Measurements from ENCODE around the gene ZNF821. TPM values are rescaled to one million over a fixed set of nuclear protein-coding genes. Genes with fewer than 3 reads are reported as not detected.
"Not testable (repeated sequence)": the region's sequence is repeated elsewhere in the genome, so short reads cannot be mapped to it uniquely, and the experiment has no call there.

ZNF821 gene
- total RNA-seq, 3 donors from 2014 or later (not counting 1 experiment from before 2014, with no cell fraction given): 14.0 to 19.1 (median 18.2) TPM

- H3K27ac Mint-ChIP-seq: peak overlapping the region in 1 of 2 donors; percentile 65
- H3K9me3 Mint-ChIP-seq: no peaks in the 10 kb centered on the region
- H3K4me1 ChIP-seq (ENCODE audit: control insufficient read depth, insufficient read depth, low read length): peaks cover 13% of the 10 kb centered on the region
- TF ChIP-seq, protein P1, sequence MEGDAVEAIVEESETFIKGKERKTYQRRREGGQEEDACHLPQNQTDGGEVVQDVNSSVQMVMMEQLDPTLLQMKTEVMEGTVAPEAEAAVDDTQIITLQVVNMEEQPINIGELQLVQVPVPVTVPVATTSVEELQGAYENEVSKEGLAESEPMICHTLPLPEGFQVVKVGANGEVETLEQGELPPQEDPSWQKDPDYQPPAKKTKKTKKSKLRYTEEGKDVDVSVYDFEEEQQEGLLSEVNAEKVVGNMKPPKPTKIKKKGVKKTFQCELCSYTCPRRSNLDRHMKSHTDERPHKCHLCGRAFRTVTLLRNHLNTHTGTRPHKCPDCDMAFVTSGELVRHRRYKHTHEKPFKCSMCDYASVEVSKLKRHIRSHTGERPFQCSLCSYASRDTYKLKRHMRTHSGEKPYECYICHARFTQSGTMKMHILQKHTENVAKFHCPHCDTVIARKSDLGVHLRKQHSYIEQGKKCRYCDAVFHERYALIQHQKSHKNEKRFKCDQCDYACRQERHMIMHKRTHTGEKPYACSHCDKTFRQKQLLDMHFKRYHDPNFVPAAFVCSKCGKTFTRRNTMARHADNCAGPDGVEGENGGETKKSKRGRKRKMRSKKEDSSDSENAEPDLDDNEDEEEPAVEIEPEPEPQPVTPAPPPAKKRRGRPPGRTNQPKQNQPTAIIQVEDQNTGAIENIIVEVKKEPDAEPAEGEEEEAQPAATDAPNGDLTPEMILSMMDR (IDR thresholded peaks at IDR 0.05): no peak
- H3K27ac ChIP-seq (ENCODE audit: low read length): no peak overlapping the region
- ATAC-seq (no peak), DNase-seq (no peak)
- intact Hi-C loops (cut with micrococcal nuclease): no loop called here
- H3K27me3 ChIP-seq (ENCODE audit: control insufficient read depth, insufficient read depth, low read length): no peaks in the 10 kb centered on the region
- no peak overlapping the region for H3K4me3 Mint-ChIP-seq
- H3K27me3 Mint-ChIP-seq (ENCODE audit: low read depth in 2 of 2): no peaks in the 10 kb centered on the region
- no peaks in the 10 kb centered on the region for H3K9me3 ChIP-seq (ENCODE audit: control insufficient read depth, insufficient read depth, low read length)
- peaks cover 25 to 29% of the 10 kb centered on the region in 2 donors for H3K4me1 Mint-ChIP-seq
- H3K36me3 ChIP-seq (ENCODE audit: control insufficient read depth, insufficient read depth, low read length): peaks cover 6% of the 10 kb centered on the region
- H3K4me3 ChIP-seq (ENCODE audit: low read length): no peak overlapping the region
- H3K36me3 Mint-ChIP-seq: peaks cover 4% of the 10 kb centered on the region
- 51% methylated on average over 2 of the region's 2 CpGs for WGBS (ENCODE audit: insufficient coverage)
Observed at GRCh38 chr16:71843572-71843971, 40.4 kb downstream of the ZNF821 start.

DNA sequence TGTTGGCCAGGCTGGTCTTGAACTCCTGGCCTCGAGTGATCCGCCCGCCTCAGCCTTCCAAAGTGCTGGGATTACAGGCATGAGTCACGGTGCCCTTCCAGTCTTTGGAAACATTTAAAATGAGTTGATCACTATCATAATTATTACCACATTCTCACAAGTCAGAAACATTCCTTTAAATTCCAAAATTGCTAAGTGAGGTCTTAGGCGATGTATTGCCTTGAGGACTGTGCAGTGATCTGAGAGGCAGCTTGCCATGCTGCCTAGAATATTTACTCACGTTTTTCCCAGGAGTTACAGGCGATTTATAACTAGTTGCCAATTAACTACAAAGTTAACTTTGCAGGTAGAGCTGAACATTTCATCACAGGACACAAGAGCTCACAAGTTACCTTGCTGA, 43.9 kb downstream of the ZNF821 start:
- Histone ChIP-seq H3K4me3 (ENCODE audit: low read length) (no peak overlapping the region), H3K4me1 (ENCODE audit: control insufficient read depth, insufficient read depth, low read length) (peaks cover 2% of the 10 kb centered on the region), H3K27ac (ENCODE audit: low read length) (no peak overlapping the region), H3K9me3 (ENCODE audit: control insufficient read depth, insufficient read depth, low read length) (no peaks in the 10 kb centered on the region), H3K36me3 (ENCODE audit: control insufficient read depth, insufficient read depth, low read length) (no peaks in the 10 kb centered on the region), H3K27me3 (ENCODE audit: control insufficient read depth, insufficient read depth, low read length) (no peaks in the 10 kb centered on the region)
- Mint-ChIP-seq H3K4me3 (no peak overlapping the region), H3K9me3 (no peaks in the 10 kb centered on the region), H3K27ac (no peak overlapping the region), H3K27me3 (ENCODE audit: low read depth in 2 of 2) (no peaks in the 10 kb centered on the region), H3K4me1 (peaks cover under 1 to 2% of the 10 kb centered on the region in 2 donors), H3K36me3 (no peaks in the 10 kb centered on the region)
- ATAC-seq: no peak
- intact Hi-C loops (cut with micrococcal nuclease): no loop called here
- WGBS (ENCODE audit: insufficient coverage): 85% methylated on average over 7 of the region's 7 CpGs
- TF ChIP-seq, protein P1 (IDR thresholded peaks at IDR 0.05): no peak
- DNase-seq: no peak

DNA sequence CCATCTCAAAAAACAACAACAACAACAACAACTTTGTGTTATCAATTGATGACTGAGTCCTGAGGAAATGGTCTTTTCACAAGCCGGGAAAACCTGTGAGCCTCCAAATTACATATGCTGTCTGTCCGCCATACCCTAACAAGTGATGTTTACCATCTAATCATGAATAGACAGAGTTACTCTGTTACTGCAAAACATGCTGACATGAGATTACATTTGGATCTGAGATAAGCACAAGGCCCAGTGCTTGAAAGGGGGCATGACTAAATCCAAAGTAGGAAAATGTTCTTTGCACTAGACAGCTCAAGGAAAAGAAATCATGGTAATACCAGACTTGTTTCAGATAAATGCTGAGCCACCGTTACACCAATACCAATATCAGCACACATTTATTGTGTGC, 46.8 kb downstream of the ZNF821 start:
- no peak overlapping the region for H3K27ac ChIP-seq (ENCODE audit: low read length)
- no peaks in the 10 kb centered on the region for H3K9me3 ChIP-seq (ENCODE audit: control insufficient read depth, insufficient read depth, low read length)
- Mint-ChIP-seq H3K4me3 (no peak overlapping the region), H3K27ac (no peak overlapping the region), H3K36me3 (no peaks in the 10 kb centered on the region), H3K9me3 (no peaks in the 10 kb centered on the region), H3K4me1 (no peaks in the 10 kb centered on the region), H3K27me3 (ENCODE audit: low read depth in 2 of 2) (no peaks in the 10 kb centered on the region)
- 85% methylated on average over 2 of the region's 3 CpGs for WGBS (ENCODE audit: insufficient coverage)
- ATAC-seq: no peak
- H3K27me3 ChIP-seq (ENCODE audit: control insufficient read depth, insufficient read depth, low read length): no peaks in the 10 kb centered on the region
- no peaks in the 10 kb centered on the region for H3K36me3 ChIP-seq (ENCODE audit: control insufficient read depth, insufficient read depth, low read length)
- TF ChIP-seq, protein P1 (IDR thresholded peaks at IDR 0.05): no peak
- intact Hi-C loops (cut with micrococcal nuclease): no loop called here
- no peaks in the 10 kb centered on the region for H3K4me1 ChIP-seq (ENCODE audit: control insufficient read depth, insufficient read depth, low read length)
- H3K4me3 ChIP-seq (ENCODE audit: low read length): no peak overlapping the region
- no peak for DNase-seq

GRCh38 chr16:71834291-71834690, 49.7 kb downstream of the ZNF821 start:
- H3K27me3 Mint-ChIP-seq (ENCODE audit: low read depth in 2 of 2): no peaks in the 10 kb centered on the region
- no peaks in the 10 kb centered on the region for H3K36me3 ChIP-seq (ENCODE audit: control insufficient read depth, insufficient read depth, low read length)
- no peaks in the 10 kb centered on the region for H3K4me1 Mint-ChIP-seq
- TF ChIP-seq, protein P1 (IDR thresholded peaks at IDR 0.05): no peak
- 91% methylated on average over 3 of the region's 3 CpGs for WGBS (ENCODE audit: insufficient coverage)
- H3K27ac Mint-ChIP-seq: no peak overlapping the region
- intact Hi-C loops (cut with micrococcal nuclease): no loop called here
- H3K9me3 ChIP-seq (ENCODE audit: control insufficient read depth, insufficient read depth, low read length): no peaks in the 10 kb centered on the region
- H3K27ac ChIP-seq (ENCODE audit: low read length): no peak overlapping the region
- H3K36me3 Mint-ChIP-seq: no peaks in the 10 kb centered on the region
- DNase-seq (no peak), ATAC-seq (no peak)
- no peak overlapping the region for H3K4me3 ChIP-seq (ENCODE audit: low read length)
- no peaks in the 10 kb centered on the region for H3K9me3 Mint-ChIP-seq
- no peaks in the 10 kb centered on the region for H3K27me3 ChIP-seq (ENCODE audit: control insufficient read depth, insufficient read depth, low read length)
- H3K4me1 ChIP-seq (ENCODE audit: control insufficient read depth, insufficient read depth, low read length): no peaks in the 10 kb centered on the region
- H3K4me3 Mint-ChIP-seq: no peak overlapping the region

- H3K4me3 ChIP-seq (ENCODE audit: low read length); H3K4me1 ChIP-seq (ENCODE audit: control insufficient read depth, insufficient read depth, low read length); DNase-seq; H3K27me3 ChIP-seq (ENCODE audit: control insufficient read depth, insufficient read depth, low read length); H3K36me3 ChIP-seq (ENCODE audit: control insufficient read depth, insufficient read depth, low read length); H3K27ac Mint-ChIP-seq; H3K9me3 ChIP-seq (ENCODE audit: control insufficient read depth, insufficient read depth, low read length); H3K27ac ChIP-seq (ENCODE audit: low read length); intact Hi-C loops (cut with micrococcal nuclease); H3K4me1 Mint-ChIP-seq; ATAC-seq; H3K4me3 Mint-ChIP-seq; H3K9me3 Mint-ChIP-seq; H3K27me3 Mint-ChIP-seq (ENCODE audit: low read depth in 2 of 2); H3K36me3 Mint-ChIP-seq: not testable (repeated sequence)
- WGBS (ENCODE audit: insufficient coverage): 90% methylated on average over 2 of the region's 2 CpGs
Observed at GRCh38 chr16:71832112-71832511, 51.9 kb downstream of the ZNF821 start.
